Measurements from ENCODE around the gene GSTP1.

The GSTP1 gene

DNA sequence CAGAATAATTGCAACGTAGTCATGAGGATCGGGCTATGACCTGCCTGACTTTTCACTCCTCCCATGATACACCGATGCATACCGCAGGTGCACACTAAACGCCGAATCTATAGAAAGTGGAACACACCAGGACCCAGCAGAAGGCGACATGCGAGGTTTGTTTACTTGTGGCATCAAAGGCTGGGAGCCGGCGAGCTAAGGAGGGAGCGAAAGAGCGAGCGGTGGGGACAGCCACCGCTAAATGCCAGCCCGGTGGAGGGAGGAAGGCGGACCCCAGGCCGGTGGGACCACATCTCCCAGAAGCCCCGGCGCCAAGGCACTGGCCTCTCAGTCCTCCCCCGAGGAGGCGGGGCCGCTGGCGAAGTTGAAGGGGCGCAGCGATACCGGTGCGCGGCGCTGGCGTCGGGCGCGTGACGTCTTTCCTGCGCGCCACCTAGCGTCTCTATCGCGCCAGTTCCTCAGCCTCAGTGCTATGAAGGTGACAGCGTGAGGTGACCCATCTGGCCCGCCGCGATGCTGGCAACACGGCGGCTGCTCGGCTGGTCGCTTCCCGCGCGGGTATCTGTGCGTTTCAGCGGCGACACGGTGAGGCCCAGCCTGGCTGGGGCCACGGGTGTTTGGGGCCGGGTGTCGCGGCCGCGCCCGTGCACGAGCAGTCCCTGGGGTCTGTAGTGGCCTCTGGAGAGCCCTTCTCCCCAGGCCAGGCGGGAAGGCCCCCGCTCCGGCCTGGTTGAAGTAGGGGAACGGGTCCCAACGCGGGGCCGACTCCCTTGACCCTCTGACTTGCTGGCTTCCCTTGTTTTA is 23.1 kb downstream of the GSTP1 start, which contains the start of gene NDUFV1:
Gene NDUFV1, plus strand, starts transcription at position 445 of the 804 bp plus-strand sequence. Its CDS starts 69 bp downstream, at position 514.
- DNase-seq (ENCODE audit: low read depth in 2 of 2) = peak; percentile 90 to 93
- TF ChIP-seq, protein P1, sequence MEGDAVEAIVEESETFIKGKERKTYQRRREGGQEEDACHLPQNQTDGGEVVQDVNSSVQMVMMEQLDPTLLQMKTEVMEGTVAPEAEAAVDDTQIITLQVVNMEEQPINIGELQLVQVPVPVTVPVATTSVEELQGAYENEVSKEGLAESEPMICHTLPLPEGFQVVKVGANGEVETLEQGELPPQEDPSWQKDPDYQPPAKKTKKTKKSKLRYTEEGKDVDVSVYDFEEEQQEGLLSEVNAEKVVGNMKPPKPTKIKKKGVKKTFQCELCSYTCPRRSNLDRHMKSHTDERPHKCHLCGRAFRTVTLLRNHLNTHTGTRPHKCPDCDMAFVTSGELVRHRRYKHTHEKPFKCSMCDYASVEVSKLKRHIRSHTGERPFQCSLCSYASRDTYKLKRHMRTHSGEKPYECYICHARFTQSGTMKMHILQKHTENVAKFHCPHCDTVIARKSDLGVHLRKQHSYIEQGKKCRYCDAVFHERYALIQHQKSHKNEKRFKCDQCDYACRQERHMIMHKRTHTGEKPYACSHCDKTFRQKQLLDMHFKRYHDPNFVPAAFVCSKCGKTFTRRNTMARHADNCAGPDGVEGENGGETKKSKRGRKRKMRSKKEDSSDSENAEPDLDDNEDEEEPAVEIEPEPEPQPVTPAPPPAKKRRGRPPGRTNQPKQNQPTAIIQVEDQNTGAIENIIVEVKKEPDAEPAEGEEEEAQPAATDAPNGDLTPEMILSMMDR (IDR thresholded peaks at IDR 0.05; ENCODE audit: low read depth, low read length) = peak; percentile 42
- peak within 1 kb of the TSS; percentile 95 to 99 for H3K4me3 ChIP-seq (replicated peaks in 1 of 2; ENCODE audit: low read depth in 2 of 2, low read length in 2 of 2)

- H3K4me3 ChIP-seq (replicated peaks in 1 of 2; ENCODE audit: low read depth in 2 of 2, low read length in 2 of 2) = peak overlapping the region; percentile 95 to 99
- DNase-seq (ENCODE audit: low read depth in 2 of 2) = no peak
- TF ChIP-seq, protein P1 (IDR thresholded peaks at IDR 0.05; ENCODE audit: low read depth, low read length) = no peak
Observed at GRCh38 chr11:67607507-67607906, 23.9 kb downstream of the GSTP1 start.

DNA sequence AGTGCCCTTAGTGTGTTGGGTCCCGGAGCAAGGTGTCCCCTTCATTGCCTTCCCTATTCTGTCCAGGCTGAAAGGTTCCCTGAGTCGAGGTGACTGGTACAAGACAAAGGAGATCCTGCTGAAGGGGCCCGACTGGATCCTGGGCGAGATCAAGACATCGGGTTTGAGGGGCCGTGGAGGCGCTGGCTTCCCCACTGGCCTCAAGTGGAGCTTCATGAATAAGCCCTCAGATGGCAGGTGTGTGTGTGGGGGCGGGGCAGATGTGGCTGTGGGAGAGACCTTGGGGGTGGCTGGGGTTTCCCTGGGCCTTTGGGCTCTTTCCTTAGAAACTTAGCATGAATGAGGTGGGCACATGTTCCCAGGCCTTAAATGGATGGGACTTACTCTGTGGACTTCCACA is 24.9 kb downstream of the GSTP1 start:
- DNase-seq (ENCODE audit: low read depth in 2 of 2) = no peak
- no peak overlapping the region for H3K4me3 ChIP-seq (replicated peaks in 1 of 2; ENCODE audit: low read depth in 2 of 2, low read length in 2 of 2)
- TF ChIP-seq, protein P1 (IDR thresholded peaks at IDR 0.05; ENCODE audit: low read depth, low read length) = no peak

DNA sequence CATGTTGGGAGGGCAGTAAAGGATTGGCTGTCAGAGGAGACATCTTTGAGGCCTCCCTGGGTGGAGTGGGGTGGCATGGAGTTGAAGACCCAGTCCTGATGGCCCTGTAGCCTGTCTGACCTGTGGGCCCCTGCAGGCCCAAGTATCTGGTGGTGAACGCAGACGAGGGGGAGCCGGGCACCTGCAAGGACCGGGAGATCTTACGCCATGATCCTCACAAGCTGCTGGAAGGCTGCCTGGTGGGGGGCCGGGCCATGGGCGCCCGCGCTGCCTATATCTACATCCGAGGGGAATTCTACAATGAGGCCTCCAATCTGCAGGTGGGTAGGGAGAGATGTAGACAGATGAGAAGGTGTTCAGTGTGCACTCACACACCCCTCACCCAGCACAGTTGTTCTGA is 25.7 kb downstream of the GSTP1 start:
- TF ChIP-seq, protein P1 (IDR thresholded peaks at IDR 0.05; ENCODE audit: low read depth, low read length) = no peak

GRCh38 chr11:67610302-67610868 is 26.8 kb downstream of the GSTP1 start:
- TF ChIP-seq, protein P1 (IDR thresholded peaks at IDR 0.05; ENCODE audit: low read depth, low read length) = no peak
- no peak overlapping the region for H3K4me3 ChIP-seq (replicated peaks in 1 of 2; ENCODE audit: low read depth in 2 of 2, low read length in 2 of 2)
- no peak for DNase-seq (ENCODE audit: low read depth in 2 of 2)

More for the DNA sequence above, 25.7 kb downstream of the GSTP1 start:
- no peak for DNase-seq (ENCODE audit: low read depth in 2 of 2)
- no peak overlapping the region for H3K4me3 ChIP-seq (replicated peaks in 1 of 2; ENCODE audit: low read depth in 2 of 2, low read length in 2 of 2)

DNA sequence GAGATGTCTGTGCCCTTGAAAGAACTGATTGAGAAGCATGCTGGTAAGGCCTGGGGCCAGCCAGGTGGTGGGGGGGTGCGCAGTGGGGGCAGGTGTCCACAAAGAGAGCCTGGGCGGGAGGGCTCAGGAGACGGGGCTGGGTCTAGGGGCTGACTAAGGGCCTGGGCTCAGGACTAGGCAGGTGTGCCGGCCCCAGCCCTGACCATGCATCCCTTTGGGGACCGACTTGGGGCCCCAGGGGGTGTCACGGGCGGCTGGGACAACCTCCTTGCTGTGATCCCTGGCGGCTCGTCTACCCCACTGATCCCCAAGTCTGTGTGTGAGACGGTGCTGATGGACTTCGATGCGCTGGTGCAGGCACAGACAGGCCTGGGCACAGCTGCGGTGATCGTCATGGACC is 27.6 kb downstream of the GSTP1 start:
- DNase-seq (ENCODE audit: low read depth in 2 of 2) = no peak
- H3K4me3 ChIP-seq (replicated peaks in 1 of 2; ENCODE audit: low read depth in 2 of 2, low read length in 2 of 2) = no peak overlapping the region
- TF ChIP-seq, protein P1 (IDR thresholded peaks at IDR 0.05; ENCODE audit: low read depth, low read length) = no peak

Data from cardiac fibroblast (primary cell).